Ammon's horn (tissue), 1 donor: ENCODE results near the gene TBC1D3B.
"Not testable (repeated sequence)": the region's sequence is repeated elsewhere in the genome, so short reads cannot be mapped to it uniquely, and the experiment has no call there.

Experiments used
- DNase-seq: peaks from one replicate; pipeline ENCODE4 v3.0.0-alpha.2; 2016; ENCODE audit warnings: low spot score

Gene TBC1D3B

GRCh38 chr17:36201102-36201501, 24.7 kb upstream of the TBC1D3B start:
- DNase-seq = not testable (repeated sequence)

DNA sequence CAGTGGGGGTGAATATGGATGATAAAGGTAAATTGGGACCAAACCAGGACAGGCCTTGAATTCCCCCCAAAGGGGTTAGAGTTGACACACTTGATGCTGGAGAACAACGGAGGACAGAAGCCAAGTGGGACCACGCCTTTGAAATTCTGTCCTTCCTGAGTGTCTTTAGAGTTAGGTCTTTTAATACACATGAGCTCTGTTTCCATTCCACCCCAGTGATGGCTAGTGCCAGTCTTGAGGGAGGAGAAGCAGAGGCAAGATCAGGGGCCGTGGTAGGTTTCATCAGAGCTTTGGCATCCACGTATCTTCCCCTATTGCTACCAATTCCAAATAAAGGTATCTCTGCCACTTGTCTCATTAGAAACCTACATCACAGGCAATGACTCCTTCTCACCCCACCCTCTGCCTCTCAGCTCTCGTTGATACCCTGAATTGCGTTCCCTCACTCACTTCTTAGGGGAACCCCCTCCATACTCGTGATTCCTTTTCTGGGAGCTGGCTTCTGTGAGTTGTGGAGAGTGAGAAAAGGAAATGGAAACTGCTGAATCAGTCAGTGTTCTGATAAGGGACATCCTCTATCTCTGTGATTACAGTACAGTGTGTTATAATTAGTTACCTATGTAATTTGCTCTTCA, 22.5 kb upstream of the TBC1D3B start:
- no peak for DNase-seq

DNA sequence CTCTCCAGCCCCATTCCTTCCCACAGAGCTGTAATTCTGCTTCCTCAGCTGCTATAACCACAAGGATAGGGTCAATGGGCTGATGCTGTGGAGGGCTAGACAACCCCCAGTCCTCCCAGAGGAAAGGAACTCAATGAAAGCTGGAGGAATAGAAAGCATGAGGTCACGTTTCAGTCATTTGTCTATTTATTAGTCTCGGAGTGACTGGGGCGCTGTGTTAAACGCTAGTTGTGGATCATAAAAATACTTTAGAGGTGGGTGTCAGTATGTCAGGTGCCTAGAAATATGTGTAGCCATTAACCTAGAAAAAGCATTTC, 20.9 kb upstream of the TBC1D3B start:
- DNase-seq = no peak

- no peak for DNase-seq
These were observed 19.7 kb upstream of the TBC1D3B start for GRCh38 chr17:36196131-36196486.

GRCh38 chr17:36195434-36196130, 19.1 kb upstream of the TBC1D3B start:
- DNase-seq = no peak

- not testable (repeated sequence) for DNase-seq
These were observed 18.5 kb upstream of the TBC1D3B start for GRCh38 chr17:36194832-36195433.

DNA sequence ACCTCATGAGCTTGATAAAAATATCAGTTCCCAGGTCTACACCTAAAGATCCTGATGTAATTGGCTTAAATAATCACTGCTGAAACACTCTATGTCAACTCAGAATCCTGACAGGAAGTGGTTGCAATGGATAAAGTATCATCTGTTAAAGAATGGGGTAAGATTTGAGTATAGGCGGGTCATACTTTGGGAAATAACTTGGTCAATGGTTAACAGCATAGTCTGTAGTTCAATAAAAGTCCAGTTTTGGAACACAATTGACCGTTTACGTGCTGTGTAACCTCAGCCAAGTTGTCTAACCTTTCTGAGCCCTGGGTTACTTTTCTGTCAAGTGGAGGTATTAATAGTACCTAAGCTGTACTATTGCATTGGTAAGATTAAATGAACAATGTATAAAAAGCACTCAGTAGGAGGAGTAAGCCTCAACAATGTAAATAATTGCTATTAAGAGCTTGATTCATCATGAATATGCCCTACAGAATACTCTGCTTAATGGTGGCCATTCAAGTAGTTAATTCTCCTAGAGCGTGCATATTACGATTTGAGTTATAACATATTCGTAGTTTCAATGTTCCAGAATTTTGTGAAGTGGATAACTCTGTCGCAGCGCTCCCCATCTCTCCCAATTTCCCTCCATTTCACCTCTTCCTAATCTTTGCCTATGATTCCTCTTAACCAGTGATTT, 17.9 kb upstream of the TBC1D3B start:
- not testable (repeated sequence) for DNase-seq

- DNase-seq = no peak
These were observed 16.9 kb upstream of the TBC1D3B start for GRCh38 chr17:36193216-36193775.

- DNase-seq = not testable (repeated sequence)
These were observed 14.3 kb upstream of the TBC1D3B start for GRCh38 chr17:36190549-36191330.

DNA sequence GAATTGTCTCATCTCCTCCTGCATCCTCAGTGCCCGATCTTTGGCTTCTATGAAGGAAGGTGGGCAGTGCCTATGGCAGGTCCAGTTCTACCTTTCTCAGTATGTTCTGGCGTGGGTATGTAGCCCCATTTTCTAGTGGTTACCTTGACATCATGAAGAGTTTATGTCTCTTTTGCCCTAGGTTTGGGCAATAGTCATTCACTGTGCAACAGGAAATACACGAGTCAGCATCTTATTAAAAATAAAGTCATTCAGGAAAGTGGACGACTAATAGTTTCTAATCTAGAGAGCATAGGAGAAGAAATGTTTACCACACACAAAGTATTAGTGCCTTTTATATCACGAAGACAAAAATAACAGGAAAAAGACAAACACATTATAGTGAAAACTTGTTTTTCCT, 13.6 kb upstream of the TBC1D3B start:
- not testable (repeated sequence) for DNase-seq

DNA sequence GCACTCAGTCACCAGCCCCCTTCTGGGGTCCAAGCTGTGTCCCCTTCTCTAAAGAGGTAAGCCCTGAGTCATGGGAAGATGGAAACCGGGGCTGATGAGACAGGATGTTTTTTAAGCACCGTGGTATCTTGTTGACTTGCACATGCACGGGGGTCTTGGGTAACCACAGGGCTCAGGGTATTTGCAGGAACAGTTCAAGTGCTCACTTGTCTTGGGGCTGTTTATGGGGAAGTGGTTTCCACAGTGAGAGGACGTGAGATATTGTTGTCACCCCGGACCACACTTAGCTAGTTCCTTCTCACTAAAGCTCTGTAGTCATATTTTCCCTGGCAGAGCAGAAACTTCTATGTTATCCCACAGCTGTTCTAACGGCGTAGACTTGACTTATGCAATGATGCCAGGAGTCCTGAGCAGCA, 12.5 kb upstream of the TBC1D3B start:
- peak; percentile 42 for DNase-seq

DNA sequence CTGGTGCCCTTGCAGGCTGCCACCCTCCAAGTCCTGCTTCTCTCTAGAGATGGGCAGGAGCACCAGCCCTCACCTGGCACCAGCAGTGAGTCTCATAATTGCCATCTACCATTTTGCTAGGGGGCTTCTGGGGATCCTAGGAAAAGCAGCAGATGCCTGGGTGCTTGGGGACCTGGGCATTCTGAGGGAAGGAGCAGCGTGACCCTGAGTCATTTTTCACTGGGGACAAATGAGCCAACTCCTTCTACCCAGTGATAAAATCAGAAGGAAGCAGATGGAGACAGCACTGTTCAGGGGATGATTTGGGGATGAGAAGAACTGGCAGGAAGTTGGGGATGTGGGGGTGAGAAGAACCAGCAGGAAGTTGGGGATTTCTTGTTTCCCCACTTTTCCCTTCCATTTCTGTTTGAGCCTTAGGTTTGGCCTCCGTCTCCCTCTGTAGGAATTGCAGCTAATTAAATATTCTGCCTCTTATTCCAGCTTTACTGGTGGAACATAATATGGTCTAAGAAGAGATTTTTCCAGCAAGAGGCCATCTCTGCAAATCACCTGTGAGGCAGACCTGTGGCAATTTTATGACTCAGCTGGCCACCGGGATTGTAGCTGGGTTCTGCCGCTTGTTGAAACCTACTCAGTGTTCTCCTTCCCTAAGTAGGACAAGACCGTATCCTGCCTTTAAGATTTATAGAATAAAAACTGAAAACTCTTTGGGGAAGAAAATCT, 11.7 kb upstream of the TBC1D3B start:
- not testable (repeated sequence) for DNase-seq

DNA sequence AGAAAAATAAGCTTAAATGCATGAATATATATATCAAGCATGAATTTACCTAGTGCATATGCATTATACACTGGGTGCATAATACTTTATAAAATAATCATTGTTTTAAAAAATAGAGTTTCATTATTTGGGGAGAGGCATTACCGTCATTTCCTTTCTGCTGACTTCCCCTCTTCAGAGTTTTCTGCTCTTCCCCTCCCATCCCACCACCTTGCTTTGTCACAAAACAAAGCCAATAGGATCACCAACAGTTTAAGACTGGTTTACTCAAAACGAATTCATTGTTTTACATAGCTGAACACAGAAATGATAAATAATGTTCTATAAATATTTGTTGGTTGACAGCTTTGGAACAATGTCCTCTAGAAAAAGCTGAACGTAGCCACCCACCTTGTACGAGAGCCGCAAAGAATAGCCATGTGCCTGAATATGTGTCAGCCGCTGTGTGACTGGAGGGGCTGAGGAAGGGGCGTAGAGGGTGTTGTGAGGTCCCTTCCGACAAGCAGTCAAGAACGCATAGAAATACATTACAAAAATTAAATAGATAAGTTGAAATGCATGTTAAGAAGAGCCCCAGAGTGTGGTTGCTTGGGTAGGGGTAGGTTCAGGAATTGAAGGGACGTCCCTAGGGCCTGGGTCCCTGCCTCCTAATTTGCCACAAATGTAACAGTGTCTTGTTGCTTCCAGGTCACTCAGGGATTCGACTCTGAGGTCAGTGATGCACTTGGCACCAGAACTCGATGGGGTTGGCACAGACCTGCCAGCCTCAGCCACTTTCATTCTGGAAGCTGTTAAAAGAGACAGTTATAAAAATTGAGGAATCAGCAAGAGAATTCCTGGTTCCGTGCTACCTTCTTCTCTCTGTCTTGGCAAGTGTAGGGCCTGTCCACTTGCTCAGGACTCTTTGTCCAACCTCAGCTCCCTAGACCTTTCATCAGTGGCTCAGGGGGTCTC, 10.7 kb upstream of the TBC1D3B start:
- DNase-seq = not testable (repeated sequence)

- no peak for DNase-seq
These were observed 9.0 kb upstream of the TBC1D3B start for GRCh38 chr17:36185416-36185815.

DNA sequence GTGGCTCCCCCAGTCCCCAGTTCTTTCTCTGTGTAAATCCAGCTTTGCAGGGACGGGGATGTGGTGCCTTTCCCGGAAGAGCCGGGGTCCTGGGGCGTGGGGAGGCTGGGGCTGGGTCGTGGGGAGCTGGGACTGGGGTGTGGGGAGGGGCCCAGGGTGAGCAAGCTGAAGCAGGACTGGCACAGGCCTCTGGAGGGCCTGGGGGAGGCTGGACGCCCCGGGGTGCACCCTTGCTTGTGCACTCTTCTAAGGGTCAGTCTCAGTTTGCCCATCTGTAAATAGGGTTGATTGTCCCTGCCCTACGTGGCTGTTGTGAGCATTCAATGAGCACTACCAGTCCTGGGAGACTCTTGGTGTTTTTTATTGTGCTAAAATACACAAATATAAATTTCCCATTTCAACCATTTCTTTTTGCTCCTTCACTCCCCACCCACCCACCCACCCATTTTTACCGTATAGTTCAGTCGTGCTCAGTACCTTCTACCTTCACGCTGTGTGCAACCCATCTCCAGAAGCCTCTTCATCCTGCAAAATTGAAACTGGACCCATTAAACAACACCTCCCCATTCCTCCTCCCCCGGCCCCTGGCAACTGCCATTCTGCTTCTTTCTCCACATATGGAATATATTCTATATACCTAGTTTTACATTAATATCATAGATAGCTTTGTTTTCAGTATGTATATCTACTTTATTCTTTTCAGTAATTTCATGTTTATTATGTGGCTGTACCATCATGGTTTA, 7.8 kb upstream of the TBC1D3B start:
- no peak for DNase-seq

DNA sequence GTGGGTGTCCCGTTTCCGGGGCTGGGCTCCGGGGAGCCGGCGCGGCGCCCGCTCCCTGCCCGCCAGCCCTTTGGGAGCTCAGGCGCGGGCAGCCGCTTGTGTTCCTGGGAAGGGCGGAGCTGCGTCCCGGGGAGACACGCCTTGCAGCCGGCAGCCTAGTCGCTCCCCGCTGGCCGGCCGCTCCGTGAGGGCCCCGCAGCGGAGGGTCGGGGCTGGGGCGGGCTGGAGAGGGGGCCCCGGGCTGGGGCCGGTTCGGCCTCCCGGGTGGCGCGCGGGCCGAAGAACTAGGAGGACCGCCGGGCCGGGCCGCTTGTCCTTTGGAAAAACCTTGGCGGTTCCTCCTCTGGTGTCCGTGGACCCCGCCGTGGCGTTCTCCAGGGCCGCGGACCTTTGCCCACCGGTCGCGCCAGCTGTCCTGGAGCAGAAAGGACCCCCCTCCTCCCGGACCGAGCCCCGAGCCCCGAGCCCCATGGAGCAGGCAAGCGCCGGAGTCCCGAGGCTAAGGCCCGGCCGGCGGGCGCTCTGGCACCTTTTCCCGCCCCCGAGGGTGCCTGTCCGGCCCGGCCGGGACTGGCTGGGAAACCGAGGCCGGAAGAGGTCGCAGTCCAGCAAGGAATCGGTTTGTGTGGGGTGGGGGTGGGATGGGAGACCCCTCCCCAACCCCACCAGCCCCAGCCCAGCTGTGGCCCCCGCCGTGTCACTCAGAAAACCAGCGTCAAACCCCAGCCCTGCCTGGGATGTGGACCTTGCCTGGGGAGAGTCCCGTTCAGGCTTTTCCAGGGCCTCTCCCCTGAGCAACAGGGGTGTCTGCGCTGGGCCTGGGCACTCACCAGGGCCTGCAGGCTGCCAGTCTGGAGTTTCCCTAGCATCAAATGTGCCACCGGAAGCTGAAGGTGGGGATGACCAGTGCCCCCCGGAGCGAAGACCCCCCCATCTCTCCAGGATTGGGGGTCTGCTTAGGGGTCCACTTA, 6.8 kb upstream of the TBC1D3B start:
- DNase-seq = no peak

DNA sequence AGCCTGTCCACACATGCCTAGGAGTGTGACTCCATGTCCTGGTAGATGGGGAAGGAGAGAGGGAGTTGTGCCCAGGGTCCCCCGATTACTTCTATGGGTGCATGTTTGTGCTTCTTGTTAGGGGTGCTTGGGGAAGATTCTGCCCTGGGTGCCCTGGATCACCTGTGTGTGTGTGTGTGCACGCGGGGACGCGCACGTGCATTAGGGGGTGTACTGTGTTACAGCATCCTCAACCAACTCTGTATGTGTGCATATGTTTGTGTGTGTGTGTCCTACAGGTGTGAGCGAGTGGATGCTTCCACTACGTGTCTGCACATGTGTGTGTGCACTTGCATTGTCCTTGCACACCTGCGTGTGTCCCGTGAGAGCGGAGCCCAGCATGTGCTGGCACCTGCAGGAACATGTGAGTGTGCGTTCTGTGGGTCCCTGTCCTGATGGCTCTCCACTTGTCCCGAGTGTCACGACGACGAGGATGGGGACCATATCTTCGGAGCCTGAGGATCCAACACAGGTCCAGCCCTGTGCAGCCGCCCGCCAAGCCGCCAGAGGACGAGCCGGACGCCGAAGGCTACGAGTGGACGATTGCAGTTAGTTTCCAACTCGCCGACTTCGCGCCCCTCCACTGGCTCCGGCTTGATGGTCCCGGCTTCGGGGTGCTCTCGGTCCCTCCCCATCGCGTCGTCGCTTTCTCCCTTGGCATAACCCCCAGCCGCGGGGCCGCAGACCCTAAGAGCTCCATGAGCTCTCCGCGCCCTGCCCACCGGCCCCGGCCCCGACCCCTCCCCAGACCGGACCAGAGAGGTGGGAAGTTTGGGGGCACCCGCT, 6.0 kb upstream of the TBC1D3B start:
- DNase-seq = no peak
